ENCODE results near the gene GPR183. TPM values are rescaled to one million over a fixed set of nuclear protein-coding genes. Genes with fewer than 3 reads are reported as not detected.

The GPR183 gene
- total and polyA plus RNA-seq, 2 of the 8 experiments (the other 6 are each of a cell fraction or from before 2014, with no cell fraction given), result not detected

GRCh38 chr13:99314640-99315176 is 7.5 kb upstream of the GPR183 start (continued):
- TF ChIP-seq, protein P1, sequence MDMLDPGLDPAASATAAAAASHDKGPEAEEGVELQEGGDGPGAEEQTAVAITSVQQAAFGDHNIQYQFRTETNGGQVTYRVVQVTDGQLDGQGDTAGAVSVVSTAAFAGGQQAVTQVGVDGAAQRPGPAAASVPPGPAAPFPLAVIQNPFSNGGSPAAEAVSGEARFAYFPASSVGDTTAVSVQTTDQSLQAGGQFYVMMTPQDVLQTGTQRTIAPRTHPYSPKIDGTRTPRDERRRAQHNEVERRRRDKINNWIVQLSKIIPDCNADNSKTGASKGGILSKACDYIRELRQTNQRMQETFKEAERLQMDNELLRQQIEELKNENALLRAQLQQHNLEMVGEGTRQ (IDR thresholded peaks at IDR 0.05; ENCODE audit: low read length), result no peak
- no peak for TF ChIP-seq E2F6 (IDR thresholded peaks at IDR 0.05)
- no peak for TF ChIP-seq POLR2A (IDR thresholded peaks at IDR 0.05; ENCODE audit: control extremely low read depth in 1 of 2, low read depth in 2 of 2, low read length in 2 of 2)
- TF ChIP-seq CHD2 (IDR thresholded peaks at IDR 0.05; ENCODE audit: low read length), result no peak
- no peak for TF ChIP-seq CEBPB (IDR thresholded peaks at IDR 0.05; ENCODE audit: low read depth, low read length)
- no peak for TF ChIP-seq SP1 (IDR thresholded peaks at IDR 0.05; ENCODE audit: low read depth, low read length)
